A549 (cell line): ENCODE data around the gene PKHD1. TPM values are rescaled to one million over a fixed set of nuclear protein-coding genes. Genes with fewer than 3 reads are reported as not detected.

Experiments
- ATAC-seq, 2 experiments: fragments of 200-7000 bp in 1 of 2; fragments of >200 bp in 1 of 2; cut with Nextera tagmentation in 1 of 2; cut with Tn5 transposase in 1 of 2; 3 replicates each; pipeline versions ENCODE4 v1.8.0 to v1.9.1; 2018 to 2020; ENCODE audit warnings: mild to moderate bottlenecking in 1 of 2, moderate library complexity in 1 of 2
- CTCF ChIA-PET: fragments of 300-600 bp; sonication (Branson Sonifier 250); formaldehyde crosslinking; extraction: SDS; loops from one replicate; lab custom pipeline; 2021; ENCODE audit warnings: antibody characterized with exemption, inconsistent platforms; lab: Yijun Ruan, JAX
- POLR2A ChIA-PET: fragments of 350-600 bp; formaldehyde crosslinking; extraction: SDS; loops from one replicate; lab custom pipeline; 2021; ENCODE audit warnings: antibody characterized with exemption, inconsistent platforms; lab: Yijun Ruan, JAX
- DNase-seq, 2 experiments: peaks; one replicate each; pipeline versions ENCODE4 v3.0.0 to v3.0.0-alpha.2; 2011 to 2016; ENCODE audit warnings: low read depth in 1 of 2, low spot score in 1 of 2
- FAIRE-seq: peaks from 2 replicates; lab custom pipeline; 2011; peaks lifted over from hg19 to GRCh38; lab: Jason Lieb, UNC
- H3K27ac ChIP-seq, 2 experiments: fragments of >200 bp; sonication (Bioruptor Twin); formaldehyde crosslinking; 3 replicates each; pipeline ENCODE4 v1.5.1; 2016 to 2017
- H3K4me1 ChIP-seq: fragments of >200 bp; sonication (Bioruptor Twin); formaldehyde crosslinking; 3 replicates; pipeline ENCODE4 v1.6.1; 2016
- H3K4me2 ChIP-seq: fragments of >200 bp; sonication (Bioruptor Twin); formaldehyde crosslinking; 3 replicates; pipeline ENCODE4 v1.6.1; 2016
- H3K4me3 ChIP-seq: fragments of >200 bp; sonication (Bioruptor Twin); formaldehyde crosslinking; 3 replicates; pipeline ENCODE4 v1.5.1; 2016
- H3K9me3 ChIP-seq: fragments of >200 bp; sonication (Bioruptor Twin); formaldehyde crosslinking; 3 replicates; pipeline ENCODE4 v1.6.1; 2016
- BHLHE40 ChIP-seq: IDR thresholded peaks from 2 replicates; pipeline ENCODE4 v1.6.1; 2012; ENCODE audit warnings: low read depth, low read length, inconsistent platforms
- CBX2 ChIP-seq: fragments of 200-600 bp; sonication (generic); IDR thresholded peaks from 2 replicates; pipeline ENCODE4 v1.6.1; 2016; ENCODE audit warnings: low read depth, mild to moderate bottlenecking, borderline replicate concordance
- CHD2 ChIP-seq: fragments of 150-350 bp; IDR thresholded peaks from 2 replicates; pipeline ENCODE4 v1.6.1; 2014; ENCODE audit warnings: low read length; ENCODE audit not compliant: partially characterized antibody
- EP300 ChIP-seq, 2 experiments: fragments of >200 bp; sonication (Bioruptor Twin); formaldehyde crosslinking; IDR thresholded peaks; 2 replicates in 1 of 2; 3 replicates in 1 of 2; pipeline ENCODE4 v1.6.1; 2016 to 2017
- FOSB ChIP-seq: fragments of 250-450 bp; sonication (Bioruptor Pico); IDR thresholded peaks from 2 replicates; pipeline ENCODE4 v1.5.0; 2020; ENCODE audit warnings: mild to moderate bottlenecking, moderate library complexity
- FOSL2 ChIP-seq, 2 experiments: fragments of 450-650 bp in 1 of 2; fragments of >200 bp in 1 of 2; sonication (Bioruptor Twin) in 1 of 2; formaldehyde crosslinking; IDR thresholded peaks; 2 replicates each; pipeline versions ENCODE4 v1.5.0 to v1.6.1; 2016 to 2020; ENCODE audit warnings: mild to moderate bottlenecking in 1 of 2, moderate library complexity in 1 of 2
- HDAC2 ChIP-seq: fragments of 200-600 bp; sonication (generic); IDR thresholded peaks from 2 replicates; pipeline ENCODE4 v1.6.1; 2016
- HEYL ChIP-seq: fragments of 250-450 bp; sonication (Bioruptor Pico); IDR thresholded peaks from 2 replicates; pipeline ENCODE4 v1.8.0; 2021; ENCODE audit warnings: mild to moderate bottlenecking, moderate library complexity
- HOXB5 ChIP-seq: fragments of 250-450 bp; sonication (Bioruptor Pico); IDR thresholded peaks from 2 replicates; pipeline ENCODE4 v1.5.0; 2020; ENCODE audit warnings: mild to moderate bottlenecking, moderate library complexity
- MAZ ChIP-seq: fragments of 150-350 bp; IDR thresholded peaks from 2 replicates; pipeline ENCODE4 v1.6.1; 2014; ENCODE audit warnings: antibody characterized with exemption, low read depth, low read length, borderline replicate concordance
- NPAS2 ChIP-seq: fragments of 250-450 bp; sonication (Bioruptor Pico); IDR thresholded peaks from 2 replicates; pipeline ENCODE4 v1.8.0; 2022; ENCODE audit warnings: mild to moderate bottlenecking, moderate library complexity, borderline replicate concordance
- PHF8 ChIP-seq: fragments of 200-600 bp; sonication (generic); IDR thresholded peaks from 2 replicates; pipeline ENCODE4 v1.6.1; 2016; ENCODE audit warnings: low read depth, mild to moderate bottlenecking, antibody characterized with exemption, moderate library complexity, borderline replicate concordance
- POLR2A ChIP-seq: IDR thresholded peaks from 2 replicates; pipeline ENCODE4 v1.6.1; 2012; ENCODE audit warnings: mild to moderate bottlenecking, low read length
- RAD21 ChIP-seq, 2 experiments: fragments of >200 bp in 1 of 2; sonication (Bioruptor Twin) in 1 of 2; formaldehyde crosslinking in 1 of 2; IDR thresholded peaks in 1 of 2; conservative IDR thresholded peaks in 1 of 2; 2 replicates in 1 of 2; 3 replicates in 1 of 2; pipeline ENCODE4 v1.6.1; 2012 to 2018; ENCODE audit warnings: inconsistent platforms in 1 of 2
- RNF2 ChIP-seq: fragments of 200-600 bp; sonication (generic); IDR thresholded peaks from 2 replicates; pipeline ENCODE4 v1.6.1; 2016; ENCODE audit warnings: low read depth, mild to moderate bottlenecking, antibody characterized with exemption, moderate library complexity, borderline replicate concordance
- SMC3 ChIP-seq: fragments of >200 bp; sonication (Bioruptor Twin); formaldehyde crosslinking; IDR thresholded peaks from 3 replicates; pipeline ENCODE4 v1.6.1; 2018; ENCODE audit warnings: inconsistent platforms
- SREBF2 ChIP-seq: fragments of 450-650 bp; IDR thresholded peaks from 2 replicates; pipeline ENCODE4 v1.6.1; 2014; ENCODE audit warnings: mild to moderate bottlenecking, moderate library complexity
- TP53 ChIP-seq: fragments of 250-450 bp; sonication (Bioruptor Pico); IDR thresholded peaks from 2 replicates; pipeline ENCODE4 v1.5.0; 2021; ENCODE audit warnings: mild to moderate bottlenecking, moderate library complexity
- ZFP36 ChIP-seq: fragments of 450-650 bp; IDR thresholded peaks from 2 replicates; pipeline ENCODE4 v1.6.1; 2014; ENCODE audit warnings: borderline replicate concordance; ENCODE audit not compliant: partially characterized antibody
- ZNF302 ChIP-seq: fragments of 250-450 bp; sonication (Bioruptor Pico); IDR thresholded peaks from 2 replicates; pipeline ENCODE4 v1.9.0; 2021; ENCODE audit warnings: inconsistent platforms, mild to moderate bottlenecking, moderate library complexity
- ZSCAN20 ChIP-seq: fragments of 250-450 bp; sonication (Bioruptor Pico); IDR thresholded peaks from 2 replicates; pipeline ENCODE4 v1.8.0; 2022; ENCODE audit warnings: mild to moderate bottlenecking, moderate library complexity
- WGBS: methylation state at CpG from one replicate; pipeline ENCODE4 v1.1.6; 2017; ENCODE audit errors: missing lambda C conversion rate; 5-methylcytosine and 5-hydroxymethylcytosine counted together
- polyA plus RNA-seq, 4 experiments: library from polyadenylated mRNA; depleted of rRNA in 3 of 4; stranded (reverse); fragments of >200 nt; fragmentation: RNase III in 1 of 4; extraction: RNeasy Plus Mini Kit Qiagen cat#74134 plus additional on column Dnase treatment in 1 of 4; gene quantifications; 2 replicates in 3 of 4; 3 replicates in 1 of 4; pipeline ENCODE4 v1.2.3, GENCODE V29; 2011 to 2017
- TF ChIP-seq, protein P1 (sequence below): fragments of >200 bp; sonication (Bioruptor Twin); formaldehyde crosslinking; IDR thresholded peaks from 3 replicates; pipeline ENCODE4 v1.6.1; 2016
- TF ChIP-seq, protein P2 (sequence below): fragments of >200 bp; sonication (Bioruptor Twin); formaldehyde crosslinking; IDR thresholded peaks from 3 replicates; pipeline ENCODE4 v1.5.1; 2016
- TF ChIP-seq, protein P3 (sequence below): IDR thresholded peaks from 2 replicates; pipeline ENCODE4 v1.6.1; 2012
- TF ChIP-seq, protein P4 (sequence below): fragments of 150-350 bp; IDR thresholded peaks from 2 replicates; pipeline ENCODE4 v1.6.1; 2014; ENCODE audit warnings: low read depth, mild to moderate bottlenecking, low read length
- TF ChIP-seq, protein P5 (sequence below): fragments of 450-650 bp; IDR thresholded peaks from 2 replicates; pipeline ENCODE4 v1.6.1; 2014; ENCODE audit warnings: antibody characterized with exemption
- TF ChIP-seq, protein P6 (sequence below): fragments of >200 bp; sonication (Bioruptor Twin); formaldehyde crosslinking; IDR thresholded peaks from 2 replicates; pipeline ENCODE4 v1.6.1; 2016
- TF ChIP-seq, protein P7 (sequence below): IDR thresholded peaks from 2 replicates; pipeline ENCODE4 v1.6.1; 2012; ENCODE audit warnings: low read depth, borderline replicate concordance

The PKHD1 gene
- polyA plus RNA-seq, 2 of the 4 experiments (the other 2 are of a cell fraction) = not detected

DNA sequence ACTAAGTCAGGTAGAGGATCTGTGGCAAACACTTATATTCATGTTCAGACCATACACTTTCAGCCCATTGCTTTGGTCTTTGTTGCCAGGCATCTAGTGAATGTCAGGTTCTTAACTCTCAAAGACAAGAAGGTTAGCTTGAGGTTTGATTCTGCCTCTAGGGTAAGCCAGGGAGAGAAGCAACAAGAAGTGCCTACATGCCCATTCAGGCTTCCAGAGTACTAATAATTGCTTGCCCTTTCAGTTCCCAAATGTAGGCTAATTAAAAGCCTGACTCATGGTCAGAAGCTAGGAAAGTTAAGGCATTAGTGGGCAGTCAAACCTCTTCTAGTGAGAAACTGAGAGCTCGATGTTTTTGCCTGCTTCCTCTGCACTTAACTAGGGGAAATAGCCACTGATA, 492.4 kb downstream of the PKHD1 start (continued):
- TF ChIP-seq, protein P1, sequence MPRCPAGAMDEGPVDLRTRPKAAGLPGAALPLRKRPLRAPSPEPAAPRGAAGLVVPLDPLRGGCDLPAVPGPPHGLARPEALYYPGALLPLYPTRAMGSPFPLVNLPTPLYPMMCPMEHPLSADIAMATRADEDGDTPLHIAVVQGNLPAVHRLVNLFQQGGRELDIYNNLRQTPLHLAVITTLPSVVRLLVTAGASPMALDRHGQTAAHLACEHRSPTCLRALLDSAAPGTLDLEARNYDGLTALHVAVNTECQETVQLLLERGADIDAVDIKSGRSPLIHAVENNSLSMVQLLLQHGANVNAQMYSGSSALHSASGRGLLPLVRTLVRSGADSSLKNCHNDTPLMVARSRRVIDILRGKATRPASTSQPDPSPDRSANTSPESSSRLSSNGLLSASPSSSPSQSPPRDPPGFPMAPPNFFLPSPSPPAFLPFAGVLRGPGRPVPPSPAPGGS = no peak
- TF ChIP-seq SMC3 (no peak), ZFP36 (no peak), POLR2A (no peak)

DNA sequence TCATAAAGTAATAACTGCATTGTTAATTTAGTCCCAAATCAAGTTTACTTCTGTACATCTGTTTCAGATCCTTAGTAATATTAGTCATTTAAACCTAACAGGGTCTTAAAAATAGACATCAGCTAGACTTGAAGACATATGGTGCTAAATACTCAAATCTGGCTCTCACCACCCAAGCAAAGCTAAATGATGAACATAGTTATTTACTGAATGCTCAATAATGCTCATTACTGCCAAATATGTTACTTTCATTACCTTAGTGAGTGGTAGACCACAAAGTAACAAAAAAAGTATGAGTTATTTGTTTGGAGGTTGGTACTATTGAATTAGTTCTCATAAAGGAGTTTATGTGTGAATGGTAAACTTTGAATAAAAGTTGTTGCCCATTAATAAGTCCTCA, 502.1 kb downstream of the PKHD1 start:
- no peak overlapping the region for H3K27ac ChIP-seq
- H3K4me3 ChIP-seq = no peak overlapping the region
- ChIA-PET POLR2A (no interaction called here), CTCF (no interaction called here)
- TF ChIP-seq HDAC2 (no peak), MAZ (no peak), ZFP36 (no peak), POLR2A (no peak), CBX2 (no peak), SMC3 (no peak), RAD21 (conservative IDR thresholded peaks at IDR 0.05 in 1 of 2, IDR thresholded peaks at IDR 0.05 in 1 of 2) (no peak), ZNF302 (CRISPR knock-in tag) (no peak), SREBF2 (no peak), RNF2 (no peak), NPAS2 (no peak), PHF8 (no peak), EP300 (IDR thresholded peaks at IDR 0.05) (no peak), ZSCAN20 (CRISPR knock-in tag) (no peak)
- TF ChIP-seq, protein P2, sequence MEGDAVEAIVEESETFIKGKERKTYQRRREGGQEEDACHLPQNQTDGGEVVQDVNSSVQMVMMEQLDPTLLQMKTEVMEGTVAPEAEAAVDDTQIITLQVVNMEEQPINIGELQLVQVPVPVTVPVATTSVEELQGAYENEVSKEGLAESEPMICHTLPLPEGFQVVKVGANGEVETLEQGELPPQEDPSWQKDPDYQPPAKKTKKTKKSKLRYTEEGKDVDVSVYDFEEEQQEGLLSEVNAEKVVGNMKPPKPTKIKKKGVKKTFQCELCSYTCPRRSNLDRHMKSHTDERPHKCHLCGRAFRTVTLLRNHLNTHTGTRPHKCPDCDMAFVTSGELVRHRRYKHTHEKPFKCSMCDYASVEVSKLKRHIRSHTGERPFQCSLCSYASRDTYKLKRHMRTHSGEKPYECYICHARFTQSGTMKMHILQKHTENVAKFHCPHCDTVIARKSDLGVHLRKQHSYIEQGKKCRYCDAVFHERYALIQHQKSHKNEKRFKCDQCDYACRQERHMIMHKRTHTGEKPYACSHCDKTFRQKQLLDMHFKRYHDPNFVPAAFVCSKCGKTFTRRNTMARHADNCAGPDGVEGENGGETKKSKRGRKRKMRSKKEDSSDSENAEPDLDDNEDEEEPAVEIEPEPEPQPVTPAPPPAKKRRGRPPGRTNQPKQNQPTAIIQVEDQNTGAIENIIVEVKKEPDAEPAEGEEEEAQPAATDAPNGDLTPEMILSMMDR = no peak
- TF ChIP-seq, protein P3, sequence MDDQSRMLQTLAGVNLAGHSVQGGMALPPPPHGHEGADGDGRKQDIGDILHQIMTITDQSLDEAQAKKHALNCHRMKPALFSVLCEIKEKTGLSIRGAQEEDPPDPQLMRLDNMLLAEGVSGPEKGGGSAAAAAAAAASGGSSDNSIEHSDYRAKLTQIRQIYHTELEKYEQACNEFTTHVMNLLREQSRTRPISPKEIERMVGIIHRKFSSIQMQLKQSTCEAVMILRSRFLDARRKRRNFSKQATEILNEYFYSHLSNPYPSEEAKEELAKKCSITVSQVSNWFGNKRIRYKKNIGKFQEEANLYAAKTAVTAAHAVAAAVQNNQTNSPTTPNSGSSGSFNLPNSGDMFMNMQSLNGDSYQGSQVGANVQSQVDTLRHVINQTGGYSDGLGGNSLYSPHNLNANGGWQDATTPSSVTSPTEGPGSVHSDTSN = no peak
- TF ChIP-seq, protein P1 = no peak
- TF ChIP-seq, protein P4, sequence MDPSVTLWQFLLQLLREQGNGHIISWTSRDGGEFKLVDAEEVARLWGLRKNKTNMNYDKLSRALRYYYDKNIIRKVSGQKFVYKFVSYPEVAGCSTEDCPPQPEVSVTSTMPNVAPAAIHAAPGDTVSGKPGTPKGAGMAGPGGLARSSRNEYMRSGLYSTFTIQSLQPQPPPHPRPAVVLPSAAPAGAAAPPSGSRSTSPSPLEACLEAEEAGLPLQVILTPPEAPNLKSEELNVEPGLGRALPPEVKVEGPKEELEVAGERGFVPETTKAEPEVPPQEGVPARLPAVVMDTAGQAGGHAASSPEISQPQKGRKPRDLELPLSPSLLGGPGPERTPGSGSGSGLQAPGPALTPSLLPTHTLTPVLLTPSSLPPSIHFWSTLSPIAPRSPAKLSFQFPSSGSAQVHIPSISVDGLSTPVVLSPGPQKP = no peak
- no peak for DNase-seq
- H3K4me2 ChIP-seq = no peak overlapping the region
- no peaks in the 10 kb centered on the region for H3K9me3 ChIP-seq
- no peaks in the 10 kb centered on the region for H3K4me1 ChIP-seq
- ATAC-seq = no peak
- FAIRE-seq = no peak

DNA sequence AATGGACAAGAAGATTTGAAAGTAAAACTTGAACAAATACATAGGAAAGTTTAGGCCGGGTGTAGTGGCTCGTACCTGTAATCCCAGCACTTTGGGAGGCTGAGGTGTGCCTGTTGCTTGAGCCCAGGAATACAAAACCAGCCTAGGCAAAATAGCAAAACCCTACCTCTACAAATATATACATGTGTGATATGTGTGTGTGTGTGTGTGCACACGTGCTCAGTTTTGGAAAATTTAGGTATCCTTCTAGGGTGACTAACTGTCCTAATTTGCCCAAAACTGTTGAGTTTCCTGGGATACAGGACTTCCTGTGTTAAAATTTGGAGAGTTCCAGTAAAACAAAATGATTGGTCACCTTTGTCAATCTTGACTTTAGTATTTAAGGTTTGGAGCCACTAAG, 503.2 kb downstream of the PKHD1 start:
- POLR2A ChIA-PET = no interaction called here
- WGBS = 2% methylated on average over 3 of the region's 3 CpGs
- TF ChIP-seq, protein P5, sequence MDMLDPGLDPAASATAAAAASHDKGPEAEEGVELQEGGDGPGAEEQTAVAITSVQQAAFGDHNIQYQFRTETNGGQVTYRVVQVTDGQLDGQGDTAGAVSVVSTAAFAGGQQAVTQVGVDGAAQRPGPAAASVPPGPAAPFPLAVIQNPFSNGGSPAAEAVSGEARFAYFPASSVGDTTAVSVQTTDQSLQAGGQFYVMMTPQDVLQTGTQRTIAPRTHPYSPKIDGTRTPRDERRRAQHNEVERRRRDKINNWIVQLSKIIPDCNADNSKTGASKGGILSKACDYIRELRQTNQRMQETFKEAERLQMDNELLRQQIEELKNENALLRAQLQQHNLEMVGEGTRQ = no peak
- TF ChIP-seq HOXB5 (CRISPR knock-in tag) = no peak
- TF ChIP-seq CHD2 = no peak
- no peak for TF ChIP-seq FOSB (CRISPR knock-in tag)
- no peak for TF ChIP-seq FOSL2 (IDR thresholded peaks at IDR 0.05)
- no peak for TF ChIP-seq FOSL2 (CRISPR knock-in tag; IDR thresholded peaks at IDR 0.05)
- TF ChIP-seq HEYL = no peak
- TF ChIP-seq BHLHE40 = no peak
- TF ChIP-seq PHF8 = no peak
- TF ChIP-seq RAD21 (conservative IDR thresholded peaks at IDR 0.05 in 1 of 2, IDR thresholded peaks at IDR 0.05 in 1 of 2) = no peak
- TF ChIP-seq TP53 = no peak
- TF ChIP-seq, protein P6, sequence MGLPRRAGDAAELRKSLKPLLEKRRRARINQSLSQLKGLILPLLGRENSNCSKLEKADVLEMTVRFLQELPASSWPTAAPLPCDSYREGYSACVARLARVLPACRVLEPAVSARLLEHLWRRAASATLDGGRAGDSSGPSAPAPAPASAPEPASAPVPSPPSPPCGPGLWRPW = no peak
- TF ChIP-seq, protein P7, sequence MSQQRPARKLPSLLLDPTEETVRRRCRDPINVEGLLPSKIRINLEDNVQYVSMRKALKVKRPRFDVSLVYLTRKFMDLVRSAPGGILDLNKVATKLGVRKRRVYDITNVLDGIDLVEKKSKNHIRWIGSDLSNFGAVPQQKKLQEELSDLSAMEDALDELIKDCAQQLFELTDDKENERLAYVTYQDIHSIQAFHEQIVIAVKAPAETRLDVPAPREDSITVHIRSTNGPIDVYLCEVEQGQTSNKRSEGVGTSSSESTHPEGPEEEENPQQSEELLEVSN = no peak

More for the DNA sequence above, 503.2 kb downstream of the PKHD1 start:
- no peak overlapping the region for H3K4me3 ChIP-seq
- CTCF ChIA-PET = no interaction called here
- no peak for DNase-seq
- no peak overlapping the region for H3K27ac ChIP-seq
- H3K4me1 ChIP-seq = no peaks in the 10 kb centered on the region
- no peak for ATAC-seq
- no peak overlapping the region for H3K4me2 ChIP-seq
- no peak for FAIRE-seq
- H3K9me3 ChIP-seq = no peaks in the 10 kb centered on the region
